GM18498 (cell line): ENCODE data around the gene MICAL2.

Experiments used
- ATAC-seq: cut with Tn5 transposase; IDR thresholded peaks from one replicate; pipeline ENCODE4 v1.9.1; 2021; ENCODE audit warnings: mild to moderate bottlenecking, moderate library complexity; ENCODE audit not compliant: unreplicated experiment

MICAL2 gene

GRCh38 chr11:12094872-12095800 lies 15.3 kb upstream of the MICAL2 start:
- no peak for ATAC-seq

GRCh38 chr11:12097219-12097618 lies 13.2 kb upstream of the MICAL2 start:
- no peak for ATAC-seq

DNA sequence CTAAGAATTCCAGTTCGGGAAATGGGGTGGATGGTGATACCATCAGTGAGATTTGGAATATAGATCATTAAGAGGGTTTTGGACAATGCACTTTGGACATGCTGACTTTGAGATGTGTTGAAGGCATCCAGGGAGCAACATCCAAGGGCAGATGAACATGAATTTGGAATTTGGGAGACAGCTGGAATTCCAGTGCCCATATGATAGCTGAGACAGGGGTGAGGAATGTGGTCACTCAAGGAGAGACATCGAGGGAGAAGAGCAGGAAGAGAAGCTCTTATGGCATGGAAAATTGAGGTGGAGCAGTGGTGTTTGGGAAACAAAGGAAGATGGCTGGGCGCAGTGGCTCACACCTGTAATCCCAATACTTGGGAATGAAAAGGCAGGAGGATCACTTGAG lies 11.8 kb upstream of the MICAL2 start:
- no peak for ATAC-seq

DNA sequence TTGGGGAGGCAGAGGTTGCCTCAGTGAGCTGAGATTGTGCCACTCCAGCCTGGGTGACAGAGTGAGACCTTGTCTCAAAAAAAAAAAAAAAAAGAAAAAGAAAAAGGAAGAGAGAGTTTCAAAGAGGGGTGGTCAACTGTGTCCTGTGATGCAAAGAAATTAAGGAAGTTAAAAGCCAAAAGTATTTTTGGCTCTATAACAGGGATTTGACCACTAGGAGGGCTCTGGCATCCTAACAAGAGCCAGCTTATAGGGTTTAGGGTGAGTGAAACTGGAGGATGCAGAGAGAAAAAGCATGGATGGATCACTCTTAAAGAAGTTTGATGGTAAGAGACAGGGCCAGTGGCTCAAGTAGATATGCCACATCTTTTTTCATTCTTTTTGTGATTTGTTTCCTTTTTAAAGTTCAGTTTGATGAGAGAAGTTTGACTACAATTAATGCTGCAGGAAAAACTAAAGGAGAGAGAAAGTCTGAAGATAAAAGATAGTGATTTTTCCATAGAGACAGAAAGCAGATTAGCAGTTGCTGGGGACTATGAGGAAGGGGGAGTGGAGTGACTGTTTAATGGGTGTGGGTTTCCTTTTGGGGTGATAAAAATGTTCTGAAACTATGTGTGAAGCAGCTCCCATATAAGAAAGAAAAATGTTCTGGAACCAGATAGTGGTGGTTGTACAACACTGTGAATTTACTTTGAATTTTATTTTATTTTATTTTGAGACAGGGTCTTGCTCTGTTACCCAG lies 11.1 kb upstream of the MICAL2 start:
- no peak for ATAC-seq

GRCh38 chr11:12100429-12100828 lies 10.0 kb upstream of the MICAL2 start:
- no peak for ATAC-seq

DNA sequence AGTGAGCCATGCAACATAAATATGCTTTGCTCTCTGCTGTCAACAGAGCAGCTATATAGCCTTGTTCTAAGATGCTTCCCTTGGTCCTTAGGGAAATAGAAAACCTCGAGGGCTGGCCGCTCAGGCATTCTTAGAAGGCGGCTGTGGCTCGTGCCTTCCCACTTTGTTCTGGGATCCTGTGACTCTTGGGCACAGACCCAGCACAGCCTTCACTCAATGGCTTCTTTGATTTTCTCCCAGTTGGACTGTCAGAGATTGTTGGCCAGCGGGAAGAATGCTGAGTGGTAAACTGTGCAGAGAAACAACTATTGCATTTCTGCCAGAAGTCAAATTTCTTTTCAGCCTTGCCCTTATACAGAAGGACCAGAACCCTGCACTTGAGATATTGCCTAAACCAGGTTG lies 9.5 kb upstream of the MICAL2 start:
- no peak for ATAC-seq

- ATAC-seq: no peak
Measured at GRCh38 chr11:12101318-12101717, 9.1 kb upstream of the MICAL2 start.

DNA sequence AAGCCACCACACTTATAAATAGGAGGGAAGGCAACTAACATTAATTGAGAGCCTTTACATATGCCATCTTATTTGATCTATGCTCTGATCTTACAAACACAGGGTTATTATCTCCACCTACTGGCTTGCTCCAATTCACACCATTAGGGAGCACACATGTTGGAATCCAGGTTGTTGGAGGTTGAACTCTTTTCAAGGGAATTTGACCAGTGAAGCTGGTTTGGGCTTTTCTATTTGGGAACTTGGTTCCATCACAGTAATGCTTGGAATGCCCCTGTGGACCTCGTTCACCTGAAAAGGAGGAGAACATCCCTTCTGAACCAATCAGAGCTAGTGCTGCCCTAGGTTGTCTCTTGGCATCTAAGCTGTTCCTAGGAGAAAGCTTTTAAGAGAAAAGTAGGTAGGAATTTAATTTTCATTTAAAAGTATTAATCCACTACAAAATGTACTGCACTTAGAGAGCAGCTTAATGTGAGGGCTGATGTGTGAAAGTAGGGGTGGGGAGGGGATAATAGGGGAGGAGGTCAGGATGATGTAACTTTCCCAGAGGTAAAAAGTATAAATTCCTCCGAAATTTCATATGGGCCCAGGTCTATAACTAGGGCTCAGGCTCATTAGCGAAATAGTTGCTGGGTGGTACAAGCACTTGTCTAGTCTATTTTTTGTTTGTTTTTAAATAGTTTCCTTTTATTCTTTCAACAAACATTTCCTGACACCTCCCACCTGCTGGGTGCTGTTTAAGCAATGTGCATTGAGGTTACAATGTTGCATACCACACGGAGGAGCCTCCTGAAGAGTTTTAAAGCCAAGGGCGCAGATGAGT lies 7.6 kb upstream of the MICAL2 start:
- ATAC-seq: no peak

GRCh38 chr11:12103411-12104225 lies 6.8 kb upstream of the MICAL2 start:
- ATAC-seq: no peak

DNA sequence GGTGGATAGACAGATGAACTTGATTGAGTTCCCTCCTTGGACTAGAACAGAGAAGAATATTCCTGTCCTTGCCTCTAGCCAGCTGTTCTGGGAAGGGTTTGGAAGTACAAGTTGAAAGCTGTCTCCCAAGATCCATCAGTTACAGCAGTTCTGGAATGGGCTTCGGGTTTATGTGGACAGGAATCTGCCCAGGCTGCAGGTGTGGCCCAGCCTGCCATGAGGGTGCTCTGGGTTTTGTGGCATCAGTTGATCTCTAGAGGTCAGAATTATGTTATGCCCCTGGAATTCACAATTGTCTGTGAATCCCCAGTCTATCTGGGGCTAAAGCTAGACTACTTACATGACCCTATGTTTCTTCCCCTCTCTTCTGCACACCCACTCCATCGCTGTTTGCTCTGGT lies 4.9 kb upstream of the MICAL2 start:
- no peak for ATAC-seq

- ATAC-seq: no peak
Measured at GRCh38 chr11:12106101-12106500, 4.3 kb upstream of the MICAL2 start.

GRCh38 chr11:12106501-12106900 lies 3.9 kb upstream of the MICAL2 start:
- ATAC-seq: no peak

DNA sequence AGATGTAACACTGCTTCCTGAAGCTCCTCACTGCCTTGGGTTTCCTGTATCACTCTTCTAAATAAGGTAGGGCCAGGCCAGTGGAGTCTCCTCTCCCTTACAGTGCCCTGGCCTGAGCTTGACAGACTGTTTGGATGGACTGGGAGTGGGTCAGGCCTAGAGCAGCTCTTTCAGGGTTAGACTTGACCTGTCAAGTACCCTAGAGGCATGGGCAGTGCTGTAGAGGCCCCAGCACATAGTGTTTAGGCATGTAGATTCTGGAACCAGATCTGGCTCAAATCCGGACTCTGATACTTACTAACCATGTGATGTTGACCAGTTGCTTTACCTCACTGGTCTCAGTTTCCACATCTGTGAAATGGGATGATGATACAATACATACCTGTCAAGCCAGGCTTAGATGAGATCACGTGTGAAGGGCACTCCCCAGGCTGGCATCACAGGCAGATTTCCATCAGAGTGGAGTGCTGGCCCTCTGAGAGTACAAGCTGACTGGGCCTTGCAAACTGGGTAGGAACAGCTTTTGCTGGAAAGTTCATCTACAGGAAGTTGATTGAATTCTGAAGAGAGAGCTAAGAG lies 1.4 kb upstream of the MICAL2 start:
- ATAC-seq: no peak

DNA sequence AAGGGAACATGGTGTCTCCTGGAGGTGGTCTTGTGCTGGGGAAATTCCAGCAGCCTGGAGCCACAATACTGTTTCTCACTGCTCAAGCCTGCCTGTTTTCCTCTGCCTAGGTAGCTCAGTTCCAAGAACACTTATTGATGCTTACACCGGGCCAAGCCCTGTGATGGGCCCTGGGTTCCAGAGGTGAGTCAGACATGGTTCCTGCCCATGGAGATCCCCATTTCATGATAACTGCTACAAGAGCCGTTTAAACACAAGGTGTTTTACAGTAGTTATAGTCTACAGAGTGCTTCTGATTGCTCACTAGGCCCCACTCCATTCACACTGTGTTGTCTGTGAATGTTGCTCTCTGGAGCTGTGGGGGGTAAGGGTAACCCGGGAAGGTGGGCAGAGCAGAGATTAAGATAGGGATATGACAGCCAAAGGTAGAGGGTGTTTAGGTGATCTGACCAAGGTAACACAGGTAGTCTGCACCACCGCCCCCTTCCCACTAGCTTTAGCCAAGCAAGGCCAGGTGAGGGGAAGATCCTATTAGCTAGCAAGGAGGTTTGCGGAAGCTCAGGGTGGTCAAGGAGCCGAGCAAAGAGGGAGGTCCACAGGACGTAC lies 696 bp upstream of the MICAL2 start:
- no peak for ATAC-seq

GRCh38 chr11:12110714-12111548 lies 541 bp downstream of the MICAL2 start:
- ATAC-seq: peak; percentile 46

GRCh38 chr11:12111549-12112520 lies 1.4 kb downstream of the MICAL2 start:
- ATAC-seq: no peak

GRCh38 chr11:12112750-12113149 lies 2.4 kb downstream of the MICAL2 start:
- ATAC-seq: no peak

DNA sequence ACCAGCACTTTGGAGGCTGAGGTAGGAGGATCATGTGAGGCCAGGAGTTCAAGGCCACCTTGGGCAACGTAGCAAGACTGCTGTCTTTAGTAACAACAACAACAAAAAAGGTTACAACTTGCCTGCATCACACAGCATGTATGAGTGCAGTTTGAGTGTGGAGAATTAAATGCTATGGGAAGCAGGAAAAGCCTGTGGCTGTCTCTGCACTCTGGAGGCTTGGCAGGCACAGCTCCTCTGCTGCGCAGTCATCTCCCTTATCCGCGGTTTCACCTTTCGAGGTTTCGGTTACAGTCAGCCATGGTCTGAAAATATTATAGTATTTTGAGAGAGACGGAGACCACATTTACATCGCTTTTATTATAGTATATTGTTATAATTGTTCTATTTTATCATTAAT lies 2.9 kb downstream of the MICAL2 start:
- no peak for ATAC-seq
